Glutamatergic neuron (in vitro differentiated cells): Measurements from ENCODE around the gene YBEY. TPM values are rescaled to one million over a fixed set of nuclear protein-coding genes. Genes with fewer than 3 reads are reported as not detected.

ENCODE experiments used
- DNase-seq: peaks from one replicate; pipeline ENCODE4 v3.0.0; 2022
- H3K27ac Mint-ChIP-seq: one replicate; pipeline ENCODE4 v1.8.0; 2020; ENCODE audit warnings: mild to moderate bottlenecking, mixed read lengths, inconsistent platforms; ENCODE audit not compliant: unreplicated experiment
- H3K27me3 Mint-ChIP-seq: one replicate; pipeline ENCODE4 v1.8.0; 2020; ENCODE audit warnings: mild to moderate bottlenecking, moderate library complexity, mixed read lengths, inconsistent platforms; ENCODE audit not compliant: unreplicated experiment
- H3K36me3 Mint-ChIP-seq: one replicate; pipeline ENCODE4 v1.8.0; 2020; ENCODE audit warnings: mild to moderate bottlenecking, mixed read lengths, inconsistent platforms; ENCODE audit not compliant: unreplicated experiment
- H3K4me1 Mint-ChIP-seq: one replicate; pipeline ENCODE4 v1.8.0; 2020; ENCODE audit warnings: mild to moderate bottlenecking, low read depth, mixed read lengths, inconsistent platforms; ENCODE audit not compliant: unreplicated experiment
- H3K4me3 Mint-ChIP-seq: one replicate; pipeline ENCODE4 v1.8.0; 2020; ENCODE audit warnings: mild to moderate bottlenecking, mixed read lengths, inconsistent platforms; ENCODE audit not compliant: unreplicated experiment
- H3K9me3 Mint-ChIP-seq: one replicate; pipeline ENCODE4 v1.8.0; 2020; ENCODE audit warnings: mild to moderate bottlenecking, moderate library complexity, mixed read lengths, inconsistent platforms; ENCODE audit not compliant: unreplicated experiment
- total RNA-seq: library from RNA; stranded (reverse); fragmentation: NEBNext Ultra II Directional; extraction: Animal tissue kit (Norgen Biotek cat#: 25700); gene quantifications from one replicate; pipeline ENCODE4 v1.2.1, GENCODE V29; 2021; ENCODE audit not compliant: unreplicated experiment
- TF ChIP-seq, protein P1 (sequence below): fragments of 200-600 bp; sonication (generic); IDR thresholded peaks from one replicate; pipeline ENCODE4 v1.5.0; 2021; ENCODE audit not compliant: partially characterized antibody, unreplicated experiment

YBEY gene
- total RNA-seq, 1 donor from 2014 or later = 19.6 TPM

DNA sequence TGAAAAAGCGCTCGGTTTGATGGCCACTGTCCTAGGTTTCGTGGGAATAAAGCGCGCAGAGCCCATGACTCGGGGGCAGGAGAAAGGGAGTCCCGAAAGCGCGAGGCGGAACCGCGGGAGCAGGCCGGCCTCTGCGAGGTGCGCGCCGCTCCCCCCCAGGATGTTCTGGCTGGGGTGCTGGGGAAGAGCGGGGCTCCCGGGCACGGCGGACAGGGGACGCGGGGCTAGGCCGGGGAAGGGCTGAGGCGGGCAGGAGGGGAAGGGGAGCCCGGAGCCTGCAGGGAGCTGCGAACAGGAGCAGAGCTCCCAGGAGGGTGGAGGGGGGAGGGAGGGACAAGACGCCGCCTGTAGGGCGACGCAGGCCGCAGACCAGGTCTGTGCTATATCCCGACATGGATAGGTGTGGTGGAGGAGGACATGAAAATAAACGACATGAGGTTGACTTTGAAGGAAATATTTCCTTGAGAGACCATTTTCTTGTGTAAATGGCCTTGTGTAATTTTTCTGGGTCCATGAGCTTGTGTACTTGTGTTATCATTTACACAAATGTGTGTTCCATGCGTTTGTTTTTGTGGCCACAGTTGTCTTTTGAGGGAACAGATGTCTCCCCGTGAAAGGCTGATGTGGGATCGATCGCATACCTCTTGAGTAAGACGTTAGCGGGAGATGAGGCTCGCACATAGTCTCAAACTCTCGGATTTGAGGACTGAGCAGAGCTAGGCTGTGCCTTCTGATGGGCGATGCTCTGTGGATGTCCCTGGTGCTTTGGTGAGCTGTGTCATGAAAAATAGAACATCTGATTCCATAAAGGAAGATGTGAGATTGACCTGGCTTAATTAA lies 39.2 kb downstream of the YBEY start:
- TF ChIP-seq, protein P1, sequence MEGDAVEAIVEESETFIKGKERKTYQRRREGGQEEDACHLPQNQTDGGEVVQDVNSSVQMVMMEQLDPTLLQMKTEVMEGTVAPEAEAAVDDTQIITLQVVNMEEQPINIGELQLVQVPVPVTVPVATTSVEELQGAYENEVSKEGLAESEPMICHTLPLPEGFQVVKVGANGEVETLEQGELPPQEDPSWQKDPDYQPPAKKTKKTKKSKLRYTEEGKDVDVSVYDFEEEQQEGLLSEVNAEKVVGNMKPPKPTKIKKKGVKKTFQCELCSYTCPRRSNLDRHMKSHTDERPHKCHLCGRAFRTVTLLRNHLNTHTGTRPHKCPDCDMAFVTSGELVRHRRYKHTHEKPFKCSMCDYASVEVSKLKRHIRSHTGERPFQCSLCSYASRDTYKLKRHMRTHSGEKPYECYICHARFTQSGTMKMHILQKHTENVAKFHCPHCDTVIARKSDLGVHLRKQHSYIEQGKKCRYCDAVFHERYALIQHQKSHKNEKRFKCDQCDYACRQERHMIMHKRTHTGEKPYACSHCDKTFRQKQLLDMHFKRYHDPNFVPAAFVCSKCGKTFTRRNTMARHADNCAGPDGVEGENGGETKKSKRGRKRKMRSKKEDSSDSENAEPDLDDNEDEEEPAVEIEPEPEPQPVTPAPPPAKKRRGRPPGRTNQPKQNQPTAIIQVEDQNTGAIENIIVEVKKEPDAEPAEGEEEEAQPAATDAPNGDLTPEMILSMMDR = no peak
- peak; percentile 82 for DNase-seq
- H3K36me3 Mint-ChIP-seq = peaks cover 3% of the 10 kb centered on the region
- H3K4me1 Mint-ChIP-seq = peaks cover 19% of the 10 kb centered on the region
- peak overlapping the region; percentile 98 for H3K27ac Mint-ChIP-seq
- peaks cover 14% of the 10 kb centered on the region for H3K9me3 Mint-ChIP-seq
- peaks cover 16% of the 10 kb centered on the region for H3K27me3 Mint-ChIP-seq
- peak overlapping the region; percentile 97 for H3K4me3 Mint-ChIP-seq

GRCh38 chr21:46326110-46326703 lies 40.1 kb downstream of the YBEY start:
- H3K27me3 Mint-ChIP-seq = peaks cover 16% of the 10 kb centered on the region
- peaks cover 3% of the 10 kb centered on the region for H3K36me3 Mint-ChIP-seq
- peak; percentile 31 for DNase-seq
- peak overlapping the region; percentile 96 for H3K27ac Mint-ChIP-seq
- H3K4me3 Mint-ChIP-seq = peak overlapping the region; percentile 97
- TF ChIP-seq, protein P1 = no peak
- H3K9me3 Mint-ChIP-seq = peaks cover 14% of the 10 kb centered on the region
- peaks cover 19% of the 10 kb centered on the region for H3K4me1 Mint-ChIP-seq

DNA sequence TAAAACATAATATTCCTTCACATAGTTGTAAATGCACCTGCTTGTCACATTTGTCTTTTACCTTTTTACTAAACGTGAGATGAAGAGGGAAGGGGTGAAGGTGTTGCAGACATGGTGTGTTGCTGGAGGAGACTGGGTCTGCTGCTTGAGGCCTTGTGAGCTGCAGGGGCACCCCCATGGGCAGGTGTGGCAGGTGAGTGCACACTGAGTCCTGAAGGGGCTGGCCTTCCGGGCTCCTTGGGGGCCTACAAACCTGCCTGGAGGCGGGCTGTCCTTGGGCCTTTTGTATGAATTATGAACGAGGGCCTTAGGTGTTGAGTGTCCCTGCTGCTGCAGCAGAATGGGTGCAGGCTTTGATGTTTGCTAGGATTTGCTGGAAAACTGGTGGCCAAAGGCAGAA lies 41.6 kb downstream of the YBEY start:
- TF ChIP-seq, protein P1 = no peak
- H3K27me3 Mint-ChIP-seq = peaks cover 16% of the 10 kb centered on the region

GRCh38 chr21:46328151-46328550 lies 42.0 kb downstream of the YBEY start:
- H3K27ac Mint-ChIP-seq = peak overlapping the region; percentile 23
- H3K9me3 Mint-ChIP-seq = peaks cover 10% of the 10 kb centered on the region
- TF ChIP-seq, protein P1 = no peak
- peaks cover 19% of the 10 kb centered on the region for H3K4me1 Mint-ChIP-seq
- DNase-seq = no peak
- H3K27me3 Mint-ChIP-seq = peaks cover 13% of the 10 kb centered on the region
- peaks cover 3% of the 10 kb centered on the region for H3K36me3 Mint-ChIP-seq
- peak overlapping the region; percentile 55 for H3K4me3 Mint-ChIP-seq

More for the DNA sequence above, 41.6 kb downstream of the YBEY start:
- DNase-seq = no peak
- Mint-ChIP-seq H3K36me3 (peaks cover 3% of the 10 kb centered on the region), H3K27ac (peak overlapping the region; percentile 40), H3K4me1 (peaks cover 19% of the 10 kb centered on the region), H3K4me3 (peak overlapping the region; percentile 63), H3K9me3 (peaks cover 13% of the 10 kb centered on the region)

DNA sequence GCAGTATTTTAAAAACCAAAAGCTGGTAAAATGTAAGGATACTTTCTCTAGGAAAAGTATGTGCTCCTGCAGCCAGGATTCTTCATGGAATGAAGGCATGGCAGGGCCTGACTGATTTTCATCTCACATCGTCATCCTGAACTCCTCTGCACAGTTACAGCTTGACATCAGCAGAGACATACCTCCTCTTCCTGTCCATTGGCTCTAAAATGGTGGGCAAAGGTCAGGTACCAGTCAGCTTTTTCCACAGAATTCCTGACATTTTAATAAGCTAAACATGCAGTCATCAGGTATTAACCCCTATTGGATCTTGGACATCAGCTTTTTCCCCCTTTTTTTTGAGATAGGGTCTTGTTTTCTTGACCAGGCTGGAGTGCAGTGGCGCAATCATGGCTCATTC lies 43.7 kb downstream of the YBEY start:
- Mint-ChIP-seq H3K27ac (no peak overlapping the region), H3K4me1 (peaks cover 19% of the 10 kb centered on the region), H3K4me3 (no peak overlapping the region), H3K36me3 (peaks cover 3% of the 10 kb centered on the region), H3K27me3 (peaks cover 11% of the 10 kb centered on the region), H3K9me3 (peaks cover 9% of the 10 kb centered on the region)
- no peak for DNase-seq
- TF ChIP-seq, protein P1 = no peak
